H1 (cell line): ENCODE measurements around the gene LAMA3. TPM values are rescaled to one million over a fixed set of nuclear protein-coding genes. Genes with fewer than 3 reads are reported as not detected.

Source experiments
- CTCF ChIA-PET: fragments of 300-600 bp; sonication (Branson Sonifier 250); formaldehyde crosslinking; loops from one replicate; lab custom pipeline; 2021; ENCODE audit not compliant: partially characterized antibody; lab: Charles Lee
- POLR2A ChIA-PET: fragments of 300-600 bp; sonication (Branson Sonifier 250); formaldehyde crosslinking; loops from one replicate; lab custom pipeline; 2021; ENCODE audit warnings: inconsistent platforms; ENCODE audit not compliant: partially characterized antibody; lab: Charles Lee
- DNase-seq, 2 experiments: peaks; one replicate each; pipeline versions ENCODE4 v3.0.0 to v3.0.0-alpha.2; 2010 to 2022; ENCODE audit warnings: low spot score in 2 of 2, low read depth in 1 of 2, mixed read lengths in 1 of 2
- FAIRE-seq: peaks from 2 replicates; lab custom pipeline; 2011; peaks lifted over from hg19 to GRCh38; lab: Jason Lieb, UNC
- H2AFZ ChIP-seq: 2 replicates; pipeline ENCODE4 v1.8.1; 2012; ENCODE audit warnings: low read length, inconsistent platforms
- H2AK5ac ChIP-seq: 2 replicates; pipeline ENCODE4 v1.6.1; 2013; ENCODE audit warnings: low read depth, low read length
- H2BK120ac ChIP-seq: replicated peaks from 2 replicates; pipeline ENCODE3; 2013; ENCODE audit warnings: low read depth, low read length, inconsistent platforms
- H2BK12ac ChIP-seq: 2 replicates; pipeline ENCODE4 v1.6.1; 2013; ENCODE audit warnings: low read depth, low read length
- H2BK15ac ChIP-seq: 2 replicates; pipeline ENCODE4 v1.6.1; 2013; ENCODE audit warnings: low read length
- H2BK20ac ChIP-seq: 2 replicates; pipeline ENCODE4 v1.6.1; 2013; ENCODE audit warnings: low read length
- H2BK5ac ChIP-seq: 2 replicates; pipeline ENCODE4 v1.6.1; 2013; ENCODE audit warnings: low read depth, low read length
- H3K14ac ChIP-seq: 2 replicates; pipeline ENCODE4 v1.6.1; 2013; ENCODE audit warnings: inconsistent platforms; ENCODE audit not compliant: insufficient read length
- H3K18ac ChIP-seq: 2 replicates; pipeline ENCODE4 v1.6.1; 2013; ENCODE audit warnings: low read length; ENCODE audit errors: extremely low read depth
- H3K23ac ChIP-seq: 2 replicates; pipeline ENCODE4 v1.6.1; 2013; ENCODE audit warnings: inconsistent platforms; ENCODE audit not compliant: insufficient read length
- H3K23me2 ChIP-seq: 2 replicates; pipeline ENCODE4 v1.6.1; 2013; ENCODE audit warnings: low read depth, low read length
- H3K27ac ChIP-seq: 2 replicates; pipeline ENCODE4 v1.6.1; 2011; ENCODE audit warnings: low read depth, low read length, inconsistent platforms
- H3K27me3 ChIP-seq, 4 experiments: replicated peaks in 1 of 4; 1 replicate in 1 of 4; 2 replicates in 3 of 4; pipeline versions ENCODE4 v1.6.1 to v1.8.1; 2011 to 2013; ENCODE audit warnings: low read length in 3 of 4, mild to moderate bottlenecking in 3 of 4, inconsistent platforms in 2 of 4, mixed read lengths in 2 of 4, moderate library complexity in 1 of 4; ENCODE audit not compliant: control insufficient read depth in 3 of 4, insufficient read depth in 3 of 4; ENCODE audit errors: extremely low read depth in 1 of 4
- H3K36me3 ChIP-seq, 4 experiments: 2 replicates each; pipeline versions ENCODE4 v1.6.1 to v1.8.1; 2011 to 2013; ENCODE audit warnings: mild to moderate bottlenecking in 4 of 4, low read length in 3 of 4, moderate library complexity in 2 of 4, control low read depth in 1 of 4, inconsistent platforms in 1 of 4; ENCODE audit not compliant: insufficient read depth in 4 of 4, control insufficient read depth in 2 of 4
- H3K4ac ChIP-seq: replicated peaks from 2 replicates; pipeline ENCODE3; 2013; ENCODE audit warnings: low read length, low read depth, mixed read lengths, inconsistent platforms; ENCODE audit not compliant: insufficient read length
- H3K4me1 ChIP-seq, 4 experiments: replicated peaks in 1 of 4; 1 replicate in 1 of 4; 2 replicates in 3 of 4; pipeline versions ENCODE4 v1.6.1 to v1.8.1; 2011 to 2013; ENCODE audit warnings: low read length in 3 of 4, inconsistent platforms in 2 of 4, mixed read lengths in 1 of 4; ENCODE audit not compliant: insufficient read depth in 4 of 4, control insufficient read depth in 3 of 4
- H3K4me2 ChIP-seq, 2 experiments: 2 replicates each; pipeline versions ENCODE4 v1.6.1 to v1.8.1; 2011 to 2013; ENCODE audit warnings: low read depth in 2 of 2, low read length in 2 of 2, control low read depth in 1 of 2, inconsistent platforms in 1 of 2, mild to moderate bottlenecking in 1 of 2; ENCODE audit not compliant: insufficient read depth in 1 of 2
- H3K4me3 ChIP-seq, 4 experiments: fragments of 200-600, 300-600 bp in 1 of 4; sonication (generic), shearing (Covaris generic), sonication (Bioruptor Twin) in 1 of 4; 2 replicates each; pipeline versions ENCODE4 v1.5.1 to v1.8.1; 2011 to 2016; ENCODE audit warnings: low read length in 4 of 4, low read depth in 3 of 4, control low read depth in 2 of 4, inconsistent platforms in 2 of 4, mild to moderate bottlenecking in 2 of 4, mixed read lengths in 1 of 4, moderate library complexity in 1 of 4; ENCODE audit not compliant: insufficient read depth in 2 of 4; ENCODE audit errors: extremely low read depth in 1 of 4
- H3K56ac ChIP-seq: replicated peaks from 2 replicates; pipeline ENCODE3; 2013; ENCODE audit warnings: low read depth, mild to moderate bottlenecking, mixed read lengths, low read length, inconsistent platforms; ENCODE audit not compliant: insufficient read length
- H3K79me1 ChIP-seq: 2 replicates; pipeline ENCODE4 v1.6.1; 2013; ENCODE audit warnings: low read depth, low read length, control low read depth
- H3K79me2 ChIP-seq, 2 experiments: 2 replicates each; pipeline versions ENCODE4 v1.6.1 to v1.8.1; 2012 to 2013; ENCODE audit warnings: low read length in 2 of 2, mild to moderate bottlenecking in 2 of 2, inconsistent platforms in 1 of 2; ENCODE audit not compliant: insufficient read depth in 2 of 2, control insufficient read depth in 1 of 2
- H3K9ac ChIP-seq, 4 experiments: replicated peaks in 1 of 4; 1 replicate in 1 of 4; 2 replicates in 3 of 4; pipeline versions ENCODE4 v1.6.1 to v1.8.1; 2011 to 2013; ENCODE audit warnings: low read depth in 3 of 4, low read length in 3 of 4, control low read depth in 2 of 4, mild to moderate bottlenecking in 2 of 4, moderate library complexity in 2 of 4, inconsistent platforms in 1 of 4; ENCODE audit errors: extremely low read depth in 1 of 4
- H3K9me3 ChIP-seq, 2 experiments: 2 replicates each; pipeline versions ENCODE4 v1.6.1 to v1.8.1; 2012 to 2013; ENCODE audit warnings: mild to moderate bottlenecking in 2 of 2, moderate library complexity in 2 of 2, control low read depth in 1 of 2, inconsistent platforms in 1 of 2, low read depth in 1 of 2, low read length in 1 of 2, mixed read lengths in 1 of 2; ENCODE audit not compliant: insufficient read depth in 2 of 2
- H4K20me1 ChIP-seq, 2 experiments: replicated peaks in 1 of 2; 2 replicates each; pipeline versions ENCODE3 to v1.8.1; 2011 to 2013; ENCODE audit warnings: inconsistent platforms in 2 of 2, low read length in 2 of 2, mild to moderate bottlenecking in 1 of 2; ENCODE audit not compliant: insufficient read depth in 2 of 2, control insufficient read depth in 1 of 2
- H4K5ac ChIP-seq: 2 replicates; pipeline ENCODE4 v1.6.1; 2013; ENCODE audit warnings: low read length, low read depth, mixed read lengths, inconsistent platforms; ENCODE audit not compliant: insufficient read length
- H4K8ac ChIP-seq: 2 replicates; pipeline ENCODE4 v1.8.0; 2013; ENCODE audit warnings: mild to moderate bottlenecking, moderate library complexity, low read length, inconsistent platforms; ENCODE audit not compliant: insufficient read depth; ENCODE audit errors: extremely low read depth
- H4K91ac ChIP-seq: replicated peaks from 2 replicates; pipeline ENCODE3; 2013; ENCODE audit warnings: low read length, mixed read lengths, inconsistent platforms; ENCODE audit not compliant: insufficient read length
- ATF3 ChIP-seq: IDR thresholded peaks from 2 replicates; pipeline ENCODE4 v1.6.1; 2011; ENCODE audit warnings: low read depth, mild to moderate bottlenecking, low read length; ENCODE audit not compliant: insufficient read depth
- BACH1 ChIP-seq: IDR thresholded peaks from 2 replicates; pipeline ENCODE4 v1.6.1; 2012; ENCODE audit warnings: low read length, improper control_type of control experiment
- CBX5 ChIP-seq: fragments of 300-800, 300-1000 bp; sonication (generic); IDR thresholded peaks from 2 replicates; pipeline ENCODE4 v1.7.1; 2016; ENCODE audit warnings: antibody characterized with exemption, low read length, low read depth
- CEBPB ChIP-seq: IDR thresholded peaks from 2 replicates; pipeline ENCODE4 v1.6.1; 2012; ENCODE audit warnings: low read depth, low read length
- CHD1 ChIP-seq: IDR thresholded peaks from 2 replicates; pipeline ENCODE4 v1.6.1; 2012; ENCODE audit warnings: low read depth, low read length, improper control_type of control experiment
- CHD2 ChIP-seq: IDR thresholded peaks from 2 replicates; pipeline ENCODE4 v1.6.1; 2012; ENCODE audit warnings: low read length, improper control_type of control experiment
- E2F6 ChIP-seq: IDR thresholded peaks from 2 replicates; pipeline ENCODE4 v1.6.1; 2012; ENCODE audit warnings: inconsistent platforms
- JUN ChIP-seq: IDR thresholded peaks from 2 replicates; pipeline ENCODE4 v1.6.1; 2011; ENCODE audit warnings: low read depth, mild to moderate bottlenecking, improper control_type of control experiment, low read length
- KDM1A ChIP-seq: fragments of 200-600, 300-600 bp; sonication (generic); IDR thresholded peaks from 2 replicates; pipeline ENCODE4 v1.7.1; 2016; ENCODE audit warnings: mild to moderate bottlenecking, low read length, borderline replicate concordance
- MAFK ChIP-seq: IDR thresholded peaks from 2 replicates; pipeline ENCODE4 v1.6.1; 2012; ENCODE audit warnings: low read depth, mild to moderate bottlenecking, improper control_type of control experiment, low read length
- SIRT6 ChIP-seq: IDR thresholded peaks from one replicate; pipeline ENCODE4 v1.7.1; 2012; ENCODE audit warnings: low read length, inconsistent platforms
- TCF12 ChIP-seq: IDR thresholded peaks from 2 replicates; pipeline ENCODE4 v1.6.1; 2011; ENCODE audit warnings: low read depth, mild to moderate bottlenecking, low read length
- USF2 ChIP-seq: IDR thresholded peaks from 2 replicates; pipeline ENCODE4 v1.6.1; 2011; ENCODE audit warnings: low read length, improper control_type of control experiment
- WGBS, 2 experiments: shearing (Covaris generic) in 1 of 2; methylation state at CpG; one replicate each; pipeline versions ENCODE4 v1.1.6 to v1.1.7; 2013 to 2015; ENCODE audit warnings: low lambda C conversion rate in 2 of 2, mixed read lengths in 2 of 2, inconsistent platforms in 1 of 2, low coverage in 1 of 2, missing lambda C conversion rate in 1 of 2; ENCODE audit not compliant: insufficient replicate concordance in 2 of 2, insufficient coverage in 1 of 2, insufficient read length in 1 of 2; ENCODE audit errors: extremely low coverage in 1 of 2, missing lambda C conversion rate in 1 of 2; 5-methylcytosine and 5-hydroxymethylcytosine counted together
- polyA plus RNA-seq, 7 experiments: library from polyadenylated mRNA; depleted of rRNA in 3 of 7; stranded (reverse) in 5 of 7; unstranded in 2 of 7; fragments of >200 nt in 5 of 7; fragments of 200-250 nt in 2 of 7; gene quantifications; 1 replicate in 5 of 7; 2 replicates in 1 of 7; 4 replicates in 1 of 7; pipeline versions ENCODE4 v1.2.1 to v1.2.3, GENCODE V29; 2011 to 2013; ENCODE audit warnings: missing spikeins in 2 of 7, mixed read lengths in 2 of 7
- total RNA-seq: library from RNA; stranded (reverse); fragmentation: NEBNext Ultra II Directional; extraction: Animal tissue kit (Norgen Biotek cat#: 25700); gene quantifications from 2 replicates; pipeline ENCODE4 v1.2.1, GENCODE V29; 2021

Gene LAMA3
- total and polyA plus RNA-seq, 2 of the 8 experiments (the other 6 are each of a cell fraction or from before 2014, with no cell fraction given), result 0.76 to 5.0 TPM

GRCh38 chr18:23827681-23828080 is 138.4 kb downstream of the LAMA3 start:
- ChIA-PET POLR2A (no interaction called here), CTCF (interaction anchor here (0.9 kb wide), 1 partner anchor 91 kb away, joined by 3 read pairs; no protein-coding TSS in a partner anchor)
- Histone ChIP-seq H3K4ac (no peak overlapping the region), H4K8ac (no peak overlapping the region), H3K36me3 (no peaks in the 10 kb centered on the region), H3K23ac (no peak overlapping the region), H3K27me3 (no peaks in the 10 kb centered on the region), H3K56ac (no peak overlapping the region), H3K14ac (no peak overlapping the region), H2BK120ac (no peak overlapping the region), H2BK12ac (no peak overlapping the region), H3K27ac (no peak overlapping the region), H3K18ac (no peak overlapping the region), H3K23me2 (no peaks in the 10 kb centered on the region), H4K5ac (no peak overlapping the region), H4K20me1 (no peaks in the 10 kb centered on the region), H4K91ac (no peak overlapping the region), H2BK20ac (no peak overlapping the region), H3K4me2 (no peak overlapping the region), H3K9me3 (no peaks in the 10 kb centered on the region), H3K4me3 (no peak overlapping the region), H2AK5ac (no peak overlapping the region), H3K79me1 (no peaks in the 10 kb centered on the region), H2BK15ac (no peak overlapping the region), H3K79me2 (no peaks in the 10 kb centered on the region), H2AFZ (no peak overlapping the region), H3K4me1 (peaks cover 0 to 5% (median 1%) of the 10 kb centered on the region in 4 experiments; a peak in 2 of 7 replicates), H3K9ac (no peak overlapping the region), H2BK5ac (no peak overlapping the region)
- 88% methylated on average over 4 of the region's 4 CpGs; no CpG with 5 or more reads in 1 of the 2 experiments for WGBS, 2 experiments
- DNase-seq (no peak), FAIRE-seq (no peak)
- TF ChIP-seq TCF12 (no peak), E2F6 (no peak), USF2 (no peak), SIRT6 (no peak), JUN (no peak), CBX5 (no peak), MAFK (no peak), KDM1A (no peak), ATF3 (no peak), CHD1 (no peak), CHD2 (no peak), CEBPB (no peak), BACH1 (no peak)
